Fibroblast of lung (primary cell): Measurements from ENCODE around the gene QSOX1. TPM values are rescaled to one million over a fixed set of nuclear protein-coding genes. Genes with fewer than 3 reads are reported as not detected.

Experiments used
- DNase-seq, 2 donors: peaks; one replicate each; pipeline versions ENCODE4 v3.0.0 to v3.0.0-alpha.2; 2010; ENCODE audit warnings: low read depth in 2 of 2
- H2AFZ ChIP-seq: 2 replicates; pipeline ENCODE4 v1.5.1; 2012; ENCODE audit warnings: low read length, control low read depth, inconsistent platforms
- H3K27ac ChIP-seq: 2 replicates; pipeline ENCODE4 v1.5.1; 2011; ENCODE audit warnings: low read length, control low read depth; ENCODE audit not compliant: insufficient read depth
- H3K27me3 ChIP-seq: 2 replicates; pipeline ENCODE4 v1.5.1; 2011; ENCODE audit warnings: mild to moderate bottlenecking, low read length; ENCODE audit not compliant: control insufficient read depth, insufficient read depth
- H3K36me3 ChIP-seq: 2 replicates; pipeline ENCODE4 v1.5.1; 2011; ENCODE audit warnings: low read length; ENCODE audit not compliant: control insufficient read depth, insufficient read depth
- H3K4me1 ChIP-seq: 2 replicates; pipeline ENCODE4 v1.5.1; 2011; ENCODE audit warnings: low read length; ENCODE audit not compliant: control insufficient read depth, insufficient read depth; ENCODE audit errors: extremely low read depth
- H3K4me2 ChIP-seq: 2 replicates; pipeline ENCODE4 v1.5.1; 2011; ENCODE audit warnings: low read length, control low read depth; ENCODE audit not compliant: insufficient read depth; ENCODE audit errors: extremely low read depth
- H3K4me3 ChIP-seq, 4 experiments: fragments of 200-600 bp in 1 of 4; sonication (generic) in 1 of 4; replicated peaks in 1 of 4; 2 replicates each; pipeline ENCODE4 v1.5.1; 2011 to 2016; ENCODE audit warnings: low read length in 4 of 4, low read depth in 3 of 4, mild to moderate bottlenecking in 3 of 4, control low read depth in 2 of 4, inconsistent platforms in 1 of 4, mixed read lengths in 1 of 4; ENCODE audit not compliant: insufficient read depth in 1 of 4; ENCODE audit errors: control extremely low read depth in 1 of 4
- H3K79me2 ChIP-seq: 2 replicates; pipeline ENCODE4 v1.5.1; 2012; ENCODE audit warnings: mild to moderate bottlenecking, low read length, inconsistent platforms; ENCODE audit not compliant: control insufficient read depth, insufficient read depth
- H3K9ac ChIP-seq: 2 replicates; pipeline ENCODE4 v1.5.1; 2011; ENCODE audit warnings: mild to moderate bottlenecking, low read length, control low read depth; ENCODE audit not compliant: insufficient read depth
- H3K9me3 ChIP-seq: 2 replicates; pipeline ENCODE4 v1.5.1; 2012; ENCODE audit warnings: low read depth, low read length; ENCODE audit not compliant: control insufficient read depth, insufficient read depth
- H4K20me1 ChIP-seq: 2 replicates; pipeline ENCODE4 v1.5.1; 2011; ENCODE audit warnings: low read length; ENCODE audit not compliant: control insufficient read depth, insufficient read depth; ENCODE audit errors: extremely low read depth
- EZH2 ChIP-seq: IDR thresholded peaks from 2 replicates; pipeline ENCODE4 v1.5.1; 2012; ENCODE audit warnings: low read length, control low read depth, mild to moderate bottlenecking; ENCODE audit errors: missing control alignments
- polyA plus RNA-seq, 2 donors: library from polyadenylated mRNA; depleted of rRNA in 1 of 2; stranded (reverse) in 1 of 2; unstranded in 1 of 2; fragments of >200 nt; gene quantifications; 2 replicates each; pipeline ENCODE4 v1.2.1, GENCODE V29; 2011 to 2012; ENCODE audit warnings: missing spikeins in 1 of 2
- total RNA-seq: library from RNA; depleted of rRNA; stranded (reverse); fragments of >200 nt; gene quantifications from 2 replicates; pipeline ENCODE4 v1.2.1, GENCODE V29; 2014
- TF ChIP-seq, protein P1 (sequence below), 2 donors: IDR thresholded peaks in 1 of 2; conservative IDR thresholded peaks in 1 of 2; 1 replicate in 1 of 2; 2 replicates in 1 of 2; pipeline ENCODE4 v1.5.1; 2011 to 2012; ENCODE audit warnings: low read length in 2 of 2, control low read depth in 1 of 2, inconsistent platforms in 1 of 2, low read depth in 1 of 2, mild to moderate bottlenecking in 1 of 2

The QSOX1 gene
- total and polyA plus RNA-seq, 2 donors (not counting 1 experiment from before 2014, with no cell fraction given), result 799 to 1,312 TPM

DNA sequence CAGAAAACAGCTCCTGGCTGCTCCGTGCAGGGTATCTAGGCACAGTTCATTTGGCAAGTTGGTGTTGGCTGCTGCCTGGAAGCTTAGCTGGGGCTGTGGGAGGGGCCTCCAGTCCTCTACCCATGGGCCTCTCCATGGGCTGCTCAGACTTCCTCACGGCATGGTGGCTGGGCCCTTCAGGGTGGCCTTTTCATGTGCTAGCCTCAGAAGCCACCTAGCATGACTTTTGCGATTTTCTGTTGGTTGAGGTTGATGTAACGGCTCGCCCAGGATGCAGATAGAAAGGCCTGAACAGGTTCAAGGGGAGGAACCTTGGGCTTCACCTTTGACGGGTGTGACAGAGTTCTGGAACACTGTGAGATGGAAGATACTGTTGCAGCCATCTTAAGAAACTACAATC lies 49.6 kb downstream of the QSOX1 start:
- no peak overlapping the region for H2AFZ ChIP-seq

DNA sequence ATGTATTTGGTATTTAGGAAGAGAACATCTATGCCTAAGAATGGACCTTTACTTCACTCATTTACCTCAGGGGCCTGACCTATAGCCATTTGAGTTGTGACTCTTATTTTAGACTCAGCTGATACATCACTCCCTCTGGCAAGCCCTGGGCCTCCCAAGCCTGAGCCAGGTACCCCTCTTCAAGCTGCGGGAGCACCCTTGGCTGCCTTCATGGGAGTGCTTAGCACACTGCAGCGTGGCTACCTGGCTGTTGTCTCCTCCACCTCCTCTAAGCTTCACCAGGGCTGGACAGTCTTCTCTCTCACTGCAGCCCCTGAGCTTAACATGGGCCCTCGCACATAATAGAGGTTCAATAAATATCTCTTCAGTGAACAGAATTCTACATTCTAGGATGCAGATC lies 51.9 kb downstream of the QSOX1 start:
- Histone ChIP-seq H3K36me3 (no peaks in the 10 kb centered on the region), H3K4me1 (no peaks in the 10 kb centered on the region), H3K79me2 (no peaks in the 10 kb centered on the region), H3K9ac (no peak overlapping the region), H3K27ac (no peak overlapping the region), H3K4me2 (no peak overlapping the region), H2AFZ (no peak overlapping the region), H3K4me3 (no peak overlapping the region), H3K9me3 (no peaks in the 10 kb centered on the region), H4K20me1 (no peaks in the 10 kb centered on the region), H3K27me3 (no peaks in the 10 kb centered on the region)
- TF ChIP-seq, protein P1, sequence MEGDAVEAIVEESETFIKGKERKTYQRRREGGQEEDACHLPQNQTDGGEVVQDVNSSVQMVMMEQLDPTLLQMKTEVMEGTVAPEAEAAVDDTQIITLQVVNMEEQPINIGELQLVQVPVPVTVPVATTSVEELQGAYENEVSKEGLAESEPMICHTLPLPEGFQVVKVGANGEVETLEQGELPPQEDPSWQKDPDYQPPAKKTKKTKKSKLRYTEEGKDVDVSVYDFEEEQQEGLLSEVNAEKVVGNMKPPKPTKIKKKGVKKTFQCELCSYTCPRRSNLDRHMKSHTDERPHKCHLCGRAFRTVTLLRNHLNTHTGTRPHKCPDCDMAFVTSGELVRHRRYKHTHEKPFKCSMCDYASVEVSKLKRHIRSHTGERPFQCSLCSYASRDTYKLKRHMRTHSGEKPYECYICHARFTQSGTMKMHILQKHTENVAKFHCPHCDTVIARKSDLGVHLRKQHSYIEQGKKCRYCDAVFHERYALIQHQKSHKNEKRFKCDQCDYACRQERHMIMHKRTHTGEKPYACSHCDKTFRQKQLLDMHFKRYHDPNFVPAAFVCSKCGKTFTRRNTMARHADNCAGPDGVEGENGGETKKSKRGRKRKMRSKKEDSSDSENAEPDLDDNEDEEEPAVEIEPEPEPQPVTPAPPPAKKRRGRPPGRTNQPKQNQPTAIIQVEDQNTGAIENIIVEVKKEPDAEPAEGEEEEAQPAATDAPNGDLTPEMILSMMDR (conservative IDR thresholded peaks at IDR 0.05 in 1 of 2, IDR thresholded peaks at IDR 0.05 in 1 of 2; ENCODE audit: low read depth in 1 of 2, low read length in 2 of 2), result no peak
- TF ChIP-seq EZH2, result no peak
- no peak for DNase-seq

More for the DNA sequence above, 49.6 kb downstream of the QSOX1 start:
- H3K9me3 ChIP-seq, result no peaks in the 10 kb centered on the region
- peaks cover 4% of the 10 kb centered on the region for H3K36me3 ChIP-seq
- H4K20me1 ChIP-seq, result no peaks in the 10 kb centered on the region
- H3K79me2 ChIP-seq, result no peaks in the 10 kb centered on the region
- H3K27ac ChIP-seq, result no peak overlapping the region
- no peak overlapping the region for H3K9ac ChIP-seq
- H3K4me2 ChIP-seq, result no peak overlapping the region
- H3K4me1 ChIP-seq, result no peaks in the 10 kb centered on the region
- H3K27me3 ChIP-seq, result no peaks in the 10 kb centered on the region
- no peak for DNase-seq
- no peak overlapping the region for H3K4me3 ChIP-seq
- TF ChIP-seq EZH2, result no peak
- TF ChIP-seq, protein P1 (conservative IDR thresholded peaks at IDR 0.05 in 1 of 2, IDR thresholded peaks at IDR 0.05 in 1 of 2; ENCODE audit: low read depth in 1 of 2, low read length in 2 of 2), result no peak

DNA sequence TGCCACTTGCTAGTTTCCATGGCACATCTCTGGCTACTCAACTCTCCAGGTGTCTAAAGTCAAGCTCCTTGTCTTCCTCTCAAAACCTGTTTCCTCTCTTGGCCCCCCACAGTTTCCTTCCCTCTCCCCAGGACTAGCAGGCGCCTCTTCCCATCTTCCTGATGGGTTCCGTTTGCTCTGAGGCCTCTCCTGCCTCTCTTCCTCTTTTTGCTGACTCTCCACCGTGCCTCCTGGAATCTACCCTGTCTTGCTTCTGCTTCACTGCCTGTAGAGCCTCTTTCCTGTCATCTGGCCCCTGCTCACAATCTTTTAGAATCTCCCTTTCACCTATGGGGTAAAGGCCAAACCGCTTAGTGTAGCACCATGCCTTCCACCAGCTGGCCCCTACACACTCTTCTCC lies 53.6 kb downstream of the QSOX1 start:
- Histone ChIP-seq H3K9me3 (no peaks in the 10 kb centered on the region), H3K27me3 (no peaks in the 10 kb centered on the region), H3K27ac (no peak overlapping the region), H3K4me2 (no peak overlapping the region), H3K4me3 (no peak overlapping the region), H2AFZ (no peak overlapping the region), H4K20me1 (no peaks in the 10 kb centered on the region), H3K36me3 (no peaks in the 10 kb centered on the region), H3K9ac (no peak overlapping the region), H3K4me1 (no peaks in the 10 kb centered on the region), H3K79me2 (no peaks in the 10 kb centered on the region)
- no peak for TF ChIP-seq EZH2
- TF ChIP-seq, protein P1 (conservative IDR thresholded peaks at IDR 0.05 in 1 of 2, IDR thresholded peaks at IDR 0.05 in 1 of 2; ENCODE audit: low read depth in 1 of 2, low read length in 2 of 2), result no peak
- no peak for DNase-seq
